ENCODE results near the gene YAP1.
"Not testable (repeated sequence)": the region's sequence is repeated elsewhere in the genome, so short reads cannot be mapped to it uniquely, and the experiment has no call there.

YAP1 gene

GRCh38 chr11:102256251-102256650 lies 146.0 kb downstream of the YAP1 start:
- no peak for TF ChIP-seq CTCF (conservative IDR thresholded peaks at IDR 0.05; ENCODE audit: low read depth, low read length)
- no peaks in the 10 kb centered on the region for H4K20me1 ChIP-seq (ENCODE audit: insufficient read depth)
- no peak overlapping the region for H3K4me2 ChIP-seq
- H2AFZ ChIP-seq (ENCODE audit: low read depth) = no peak overlapping the region
- no peaks in the 10 kb centered on the region for H3K27me3 ChIP-seq (ENCODE audit: insufficient read depth, low read depth)
- H3K9ac ChIP-seq = no peak overlapping the region
- no peaks in the 10 kb centered on the region for H3K79me2 ChIP-seq (ENCODE audit: insufficient read depth, low read depth)
- no peaks in the 10 kb centered on the region for H3K4me1 ChIP-seq (ENCODE audit: low read depth, poor library complexity, severe bottlenecking)
- H3K27ac ChIP-seq = no peak overlapping the region
- no peaks in the 10 kb centered on the region for H3K36me3 ChIP-seq (ENCODE audit: insufficient read depth)
- no peak overlapping the region for H3K4me3 ChIP-seq (IDR thresholded peaks at IDR 0.05; ENCODE audit: insufficient read depth, low read depth, low read length)

- H2AFZ ChIP-seq (ENCODE audit: low read depth) = no peak overlapping the region
- H3K36me3 ChIP-seq (ENCODE audit: insufficient read depth) = no peaks in the 10 kb centered on the region
- H3K9ac ChIP-seq = no peak overlapping the region
- H3K4me3 ChIP-seq (IDR thresholded peaks at IDR 0.05; ENCODE audit: insufficient read depth, low read depth, low read length) = no peak overlapping the region
- no peak overlapping the region for H3K27ac ChIP-seq
- H4K20me1 ChIP-seq (ENCODE audit: insufficient read depth) = no peaks in the 10 kb centered on the region
- no peak for TF ChIP-seq CTCF (conservative IDR thresholded peaks at IDR 0.05; ENCODE audit: low read depth, low read length)
- H3K4me1 ChIP-seq (ENCODE audit: low read depth, poor library complexity, severe bottlenecking) = no peaks in the 10 kb centered on the region
- no peaks in the 10 kb centered on the region for H3K27me3 ChIP-seq (ENCODE audit: insufficient read depth, low read depth)
- H3K4me2 ChIP-seq = no peak overlapping the region
- H3K79me2 ChIP-seq (ENCODE audit: insufficient read depth, low read depth) = no peaks in the 10 kb centered on the region
These were observed 150.0 kb downstream of the YAP1 start for GRCh38 chr11:102260241-102260640.

DNA sequence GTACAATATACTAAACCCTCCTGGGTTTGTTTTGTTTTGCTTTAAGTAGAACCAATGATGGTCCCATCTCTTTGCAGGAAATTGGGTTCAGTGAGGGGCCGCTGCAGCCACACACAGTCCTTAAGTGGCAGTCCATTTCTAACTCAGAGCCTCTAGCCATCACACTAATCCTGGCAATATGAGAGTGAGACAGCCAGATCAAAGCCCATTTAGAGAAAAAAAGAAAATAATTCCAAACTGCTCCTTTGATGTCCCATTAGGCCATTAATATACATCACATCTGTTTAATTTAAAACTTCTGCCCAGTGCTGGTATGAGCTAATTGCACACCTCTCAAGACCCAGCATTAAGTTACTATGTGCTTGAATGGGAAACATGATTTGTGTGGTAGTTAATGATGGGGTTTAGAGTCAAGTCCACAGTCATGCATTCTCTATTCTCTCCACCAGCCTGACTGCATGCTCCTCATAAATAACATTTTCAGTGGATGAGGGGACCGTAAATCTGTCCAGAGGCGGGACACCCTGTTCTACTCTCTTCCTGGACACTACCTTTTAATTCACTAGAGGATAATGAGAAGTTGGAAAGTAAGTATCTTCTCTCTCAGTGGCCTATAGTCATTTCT lies 153.2 kb downstream of the YAP1 start:
- H3K4me2 ChIP-seq = no peak overlapping the region
- H4K20me1 ChIP-seq (ENCODE audit: insufficient read depth) = no peaks in the 10 kb centered on the region
- no peak for TF ChIP-seq CTCF (conservative IDR thresholded peaks at IDR 0.05; ENCODE audit: low read depth, low read length)
- H3K27ac ChIP-seq = no peak overlapping the region
- H3K27me3 ChIP-seq (ENCODE audit: insufficient read depth, low read depth) = no peaks in the 10 kb centered on the region
- H3K9ac ChIP-seq = no peak overlapping the region
- no peaks in the 10 kb centered on the region for H3K79me2 ChIP-seq (ENCODE audit: insufficient read depth, low read depth)
- H2AFZ ChIP-seq (ENCODE audit: low read depth) = no peak overlapping the region
- no peak overlapping the region for H3K4me3 ChIP-seq (IDR thresholded peaks at IDR 0.05; ENCODE audit: insufficient read depth, low read depth, low read length)
- no peaks in the 10 kb centered on the region for H3K4me1 ChIP-seq (ENCODE audit: low read depth, poor library complexity, severe bottlenecking)
- no peaks in the 10 kb centered on the region for H3K36me3 ChIP-seq (ENCODE audit: insufficient read depth)

DNA sequence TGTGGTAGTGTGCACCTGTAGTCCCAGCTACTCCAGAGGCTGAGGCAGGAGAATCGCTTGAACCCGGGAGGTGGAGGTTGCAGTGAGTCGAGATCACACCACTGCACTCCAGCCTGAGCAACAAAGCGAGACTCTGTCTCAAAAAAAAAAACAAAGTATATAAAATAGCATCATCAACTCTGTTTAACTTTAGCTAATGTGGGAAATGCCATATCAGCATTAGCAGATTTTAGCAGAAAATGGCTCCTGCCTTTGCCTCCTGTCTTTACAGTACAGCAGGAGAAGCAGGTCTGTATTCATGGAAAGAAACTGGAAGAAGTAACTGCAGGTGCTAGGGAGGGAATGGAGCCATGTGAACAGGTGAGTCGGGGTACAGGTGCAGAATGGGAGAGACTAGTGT lies 154.5 kb downstream of the YAP1 start:
- not testable (repeated sequence) for H3K4me3 ChIP-seq (IDR thresholded peaks at IDR 0.05; ENCODE audit: insufficient read depth, low read depth, low read length)

GRCh38 chr11:102266099-102266498 lies 155.9 kb downstream of the YAP1 start:
- Histone ChIP-seq H3K4me3 (IDR thresholded peaks at IDR 0.05; ENCODE audit: insufficient read depth, low read depth, low read length) (no peak overlapping the region), H3K4me1 (ENCODE audit: low read depth, poor library complexity, severe bottlenecking) (peaks cover 8% of the 10 kb centered on the region), H3K79me2 (ENCODE audit: insufficient read depth, low read depth) (no peaks in the 10 kb centered on the region), H3K27me3 (ENCODE audit: insufficient read depth, low read depth) (no peaks in the 10 kb centered on the region), H3K4me2 (no peak overlapping the region), H3K27ac (no peak overlapping the region), H2AFZ (ENCODE audit: low read depth) (no peak overlapping the region), H4K20me1 (ENCODE audit: insufficient read depth) (no peaks in the 10 kb centered on the region), H3K36me3 (ENCODE audit: insufficient read depth) (no peaks in the 10 kb centered on the region), H3K9ac (no peak overlapping the region)
- no peak for TF ChIP-seq CTCF (conservative IDR thresholded peaks at IDR 0.05; ENCODE audit: low read depth, low read length)

More for the DNA sequence above, 154.5 kb downstream of the YAP1 start:
- not testable (repeated sequence) for H3K36me3 ChIP-seq (ENCODE audit: insufficient read depth); H3K79me2 ChIP-seq (ENCODE audit: insufficient read depth, low read depth); H3K9ac ChIP-seq; H3K27me3 ChIP-seq (ENCODE audit: insufficient read depth, low read depth); H3K4me2 ChIP-seq; H3K4me1 ChIP-seq (ENCODE audit: low read depth, poor library complexity, severe bottlenecking); H2AFZ ChIP-seq (ENCODE audit: low read depth); H4K20me1 ChIP-seq (ENCODE audit: insufficient read depth); H3K27ac ChIP-seq

Data from KMS-11 (cell line).